Smooth muscle cell (in vitro differentiated cells): ENCODE results near the gene ZNF445. TPM values are rescaled to one million over a fixed set of nuclear protein-coding genes. Genes with fewer than 3 reads are reported as not detected.
"Not testable (repeated sequence)": the region's sequence is repeated elsewhere in the genome, so short reads cannot be mapped to it uniquely, and the experiment has no call there.

ENCODE experiments used
- DNase-seq: peaks from one replicate; lab custom pipeline; 2025; ENCODE audit not compliant: unreplicated experiment; lab: John Stamatoyannopoulos, UW
- H2AFZ ChIP-seq: fragments of 200-600 bp; sonication (generic); 2 replicates; pipeline ENCODE4 v1.6.0; 2016; ENCODE audit warnings: antibody characterized with exemption, low read depth, mild to moderate bottlenecking
- H3F3A ChIP-seq: fragments of 200-600 bp; sonication (generic); 2 replicates; pipeline ENCODE4 v1.6.0; 2017; ENCODE audit warnings: antibody characterized with exemption, low read depth
- H3K27ac ChIP-seq: fragments of 200-600 bp; sonication (generic); 2 replicates; pipeline ENCODE4 v1.5.1; 2016; ENCODE audit warnings: low read depth, mild to moderate bottlenecking
- H3K27me3 ChIP-seq: fragments of 200-600 bp; sonication (generic); 2 replicates; pipeline ENCODE4 v1.6.1; 2016; ENCODE audit warnings: low read depth, mild to moderate bottlenecking
- H3K36me3 ChIP-seq: fragments of 200-600 bp; sonication (generic); 2 replicates; pipeline ENCODE4 v1.5.1; 2016; ENCODE audit warnings: low read depth
- H3K4me1 ChIP-seq: fragments of 200-600 bp; sonication (generic); 2 replicates; pipeline ENCODE4 v1.5.1; 2016; ENCODE audit warnings: low read depth
- H3K4me2 ChIP-seq: fragments of 200-600 bp; sonication (generic); 2 replicates; pipeline ENCODE4 v1.6.0; 2016; ENCODE audit warnings: mild to moderate bottlenecking
- H3K4me3 ChIP-seq: fragments of 200-600 bp; sonication (generic); 2 replicates; pipeline ENCODE4 v1.5.1; 2016; ENCODE audit warnings: mild to moderate bottlenecking
- H3K79me2 ChIP-seq: fragments of 200-600 bp; sonication (generic); 2 replicates; pipeline ENCODE4 v1.6.0; 2016; ENCODE audit warnings: low read depth, mild to moderate bottlenecking
- H3K9ac ChIP-seq: fragments of 200-600 bp; sonication (generic); 2 replicates; pipeline ENCODE4 v1.6.0; 2016; ENCODE audit warnings: low read depth
- H3K9me3 ChIP-seq: fragments of 200-600 bp; sonication (generic); replicated peaks from 2 replicates; pipeline ENCODE4 v1.5.1; 2016; ENCODE audit warnings: low read depth
- H4K20me1 ChIP-seq: fragments of 200-600 bp; sonication (generic); 2 replicates; pipeline ENCODE4 v1.6.0; 2016; ENCODE audit warnings: low read depth
- WGBS: methylation state at CpG from one replicate; pipeline ENCODE4 v1.1.7; 2016; ENCODE audit warnings: low lambda C conversion rate; 5-methylcytosine and 5-hydroxymethylcytosine counted together
- polyA plus RNA-seq: library from polyadenylated mRNA; unstranded; fragments of >200 nt; fragmentation: Nextera tagmentation; extraction: Ambion mirVana; gene quantifications from 2 replicates; pipeline ENCODE4 v1.2.1, GENCODE V29; 2016
- total RNA-seq: library from RNA; depleted of rRNA; stranded (reverse); fragments of >200 nt; gene quantifications from 2 replicates; pipeline ENCODE4 v1.2.3, GENCODE V29; 2014
- TF ChIP-seq, protein P1 (sequence below): fragments of 200-600 bp; sonication (generic); IDR thresholded peaks from 2 replicates; pipeline ENCODE4 v1.5.1; 2017; ENCODE audit warnings: borderline replicate concordance, mild to moderate bottlenecking, antibody characterized with exemption; ENCODE audit not compliant: insufficient read depth, poor library complexity, severe bottlenecking

The ZNF445 gene
- total and polyA plus RNA-seq, 2 experiments from 2014 or later: 4.7 to 8.5 TPM

DNA sequence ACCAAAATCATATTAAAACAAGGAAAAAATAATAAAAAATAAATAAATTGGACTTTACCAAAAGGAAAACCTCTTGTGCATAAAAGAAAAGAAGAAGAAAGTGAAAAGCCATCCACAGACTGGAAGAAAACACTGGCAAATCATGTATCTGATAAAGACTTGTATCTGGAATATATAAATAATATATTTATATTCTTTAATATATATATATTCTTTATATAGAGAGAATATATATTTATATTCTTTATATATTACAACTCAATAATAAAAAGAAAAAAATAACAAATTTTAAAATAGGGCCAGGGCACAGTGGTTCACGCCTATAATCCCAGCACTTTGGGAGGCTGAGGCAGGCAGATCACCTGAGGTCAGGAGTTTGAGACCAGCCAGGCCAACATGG lies 27.1 kb upstream of the ZNF445 start:
- Histone ChIP-seq H3K27ac (no peak overlapping the region), H3K36me3 (peaks cover 15% of the 10 kb centered on the region), H4K20me1 (peaks cover 8% of the 10 kb centered on the region), H3K79me2 (peaks cover 67% of the 10 kb centered on the region), H3K4me3 (no peak overlapping the region), H3K27me3 (no peaks in the 10 kb centered on the region), H3K9me3 (peaks cover 4% of the 10 kb centered on the region), H3K4me2 (no peak overlapping the region), H2AFZ (no peak overlapping the region), H3K4me1 (peaks cover 6% of the 10 kb centered on the region), H3F3A (no peaks in the 10 kb centered on the region), H3K9ac (no peak overlapping the region)
- TF ChIP-seq, protein P1, sequence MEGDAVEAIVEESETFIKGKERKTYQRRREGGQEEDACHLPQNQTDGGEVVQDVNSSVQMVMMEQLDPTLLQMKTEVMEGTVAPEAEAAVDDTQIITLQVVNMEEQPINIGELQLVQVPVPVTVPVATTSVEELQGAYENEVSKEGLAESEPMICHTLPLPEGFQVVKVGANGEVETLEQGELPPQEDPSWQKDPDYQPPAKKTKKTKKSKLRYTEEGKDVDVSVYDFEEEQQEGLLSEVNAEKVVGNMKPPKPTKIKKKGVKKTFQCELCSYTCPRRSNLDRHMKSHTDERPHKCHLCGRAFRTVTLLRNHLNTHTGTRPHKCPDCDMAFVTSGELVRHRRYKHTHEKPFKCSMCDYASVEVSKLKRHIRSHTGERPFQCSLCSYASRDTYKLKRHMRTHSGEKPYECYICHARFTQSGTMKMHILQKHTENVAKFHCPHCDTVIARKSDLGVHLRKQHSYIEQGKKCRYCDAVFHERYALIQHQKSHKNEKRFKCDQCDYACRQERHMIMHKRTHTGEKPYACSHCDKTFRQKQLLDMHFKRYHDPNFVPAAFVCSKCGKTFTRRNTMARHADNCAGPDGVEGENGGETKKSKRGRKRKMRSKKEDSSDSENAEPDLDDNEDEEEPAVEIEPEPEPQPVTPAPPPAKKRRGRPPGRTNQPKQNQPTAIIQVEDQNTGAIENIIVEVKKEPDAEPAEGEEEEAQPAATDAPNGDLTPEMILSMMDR: no peak
- no peak for DNase-seq
- WGBS: 100% methylated on average over 1 of the region's 1 CpG

DNA sequence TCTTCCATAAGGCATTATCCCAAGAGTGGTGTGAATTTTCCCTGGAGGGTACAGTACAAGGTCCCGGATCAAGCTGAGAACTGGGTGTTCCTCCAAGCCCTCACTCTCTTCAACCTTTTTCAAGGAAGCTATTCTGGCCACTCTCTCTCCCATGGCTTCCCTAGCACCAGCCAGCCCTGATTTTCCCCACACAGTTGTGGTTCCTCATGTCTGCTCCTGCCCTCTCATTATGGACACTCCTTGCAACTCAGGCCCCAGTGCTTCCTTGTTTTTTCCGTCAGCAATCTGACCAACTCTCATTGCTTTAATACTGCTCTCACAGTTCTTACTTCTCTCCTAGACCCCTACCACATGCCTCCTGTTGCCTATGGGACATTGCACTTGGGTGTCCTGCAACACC lies 25.7 kb upstream of the ZNF445 start:
- DNase-seq, H3K4me2 ChIP-seq, H3K27me3 ChIP-seq, H3K9ac ChIP-seq, H3F3A ChIP-seq, H3K4me3 ChIP-seq, H3K27ac ChIP-seq, H2AFZ ChIP-seq, H3K4me1 ChIP-seq, H4K20me1 ChIP-seq: not testable (repeated sequence)
- 98% methylated on average over 2 of the region's 2 CpGs for WGBS
- Histone ChIP-seq H3K36me3 (peaks cover 28% of the 10 kb centered on the region), H3K9me3 (peaks cover 15% of the 10 kb centered on the region), H3K79me2 (peaks cover 53% of the 10 kb centered on the region)

DNA sequence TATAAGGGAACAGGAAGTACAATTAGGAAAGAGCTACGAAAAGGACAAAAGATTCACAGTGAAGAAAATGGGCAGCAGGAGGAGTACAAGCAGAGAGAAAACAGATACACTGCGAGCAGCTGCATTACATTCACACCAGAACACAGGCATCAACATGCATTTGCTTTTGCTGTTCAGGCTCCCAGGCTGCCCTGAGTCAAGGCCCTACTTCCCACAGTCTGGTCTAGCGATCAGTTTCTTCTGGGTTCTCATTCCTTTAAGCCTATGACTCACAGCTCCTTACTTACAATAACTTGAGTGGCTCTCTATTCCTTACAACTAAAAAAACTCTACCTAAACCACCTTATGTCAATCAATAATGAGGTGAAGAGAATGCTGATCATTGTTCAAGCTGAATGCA lies 24.5 kb upstream of the ZNF445 start:
- TF ChIP-seq, protein P1: no peak
- no peak for DNase-seq
- Histone ChIP-seq H3K9me3 (peaks cover 15% of the 10 kb centered on the region), H3K4me1 (no peaks in the 10 kb centered on the region), H3K4me2 (no peak overlapping the region), H3K9ac (no peak overlapping the region), H3K36me3 (peaks cover 28% of the 10 kb centered on the region), H3K27me3 (no peaks in the 10 kb centered on the region), H3K4me3 (no peak overlapping the region), H3K27ac (peak overlapping the region; percentile 7), H3F3A (no peaks in the 10 kb centered on the region), H4K20me1 (no peaks in the 10 kb centered on the region), H3K79me2 (peaks cover 44% of the 10 kb centered on the region), H2AFZ (no peak overlapping the region)
- WGBS: 61% methylated on average over 3 of the region's 3 CpGs

DNA sequence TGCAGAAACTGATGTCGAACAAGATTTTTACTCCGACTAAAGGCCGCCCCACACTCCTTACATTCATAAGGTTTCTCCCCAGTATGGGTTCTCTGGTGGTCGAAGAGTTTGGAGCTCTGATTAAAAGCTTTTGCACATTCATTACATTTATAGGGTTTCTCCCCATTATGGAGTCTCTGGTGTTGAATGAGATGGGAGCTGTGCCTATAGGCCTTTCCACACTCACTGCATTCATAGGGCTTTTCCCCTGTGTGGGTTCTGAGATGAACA lies 22.4 kb upstream of the ZNF445 start:
- not testable (repeated sequence) for H4K20me1 ChIP-seq, H3K4me1 ChIP-seq, H3F3A ChIP-seq, H3K4me3 ChIP-seq, H2AFZ ChIP-seq, H3K27me3 ChIP-seq, H3K27ac ChIP-seq, H3K4me2 ChIP-seq, DNase-seq, H3K9ac ChIP-seq
- peaks cover 15% of the 10 kb centered on the region for H3K9me3 ChIP-seq
- H3K79me2 ChIP-seq: peaks cover 23% of the 10 kb centered on the region
- H3K36me3 ChIP-seq: peaks cover 28% of the 10 kb centered on the region
- WGBS: 98% methylated on average over 4 of the region's 4 CpGs

DNA sequence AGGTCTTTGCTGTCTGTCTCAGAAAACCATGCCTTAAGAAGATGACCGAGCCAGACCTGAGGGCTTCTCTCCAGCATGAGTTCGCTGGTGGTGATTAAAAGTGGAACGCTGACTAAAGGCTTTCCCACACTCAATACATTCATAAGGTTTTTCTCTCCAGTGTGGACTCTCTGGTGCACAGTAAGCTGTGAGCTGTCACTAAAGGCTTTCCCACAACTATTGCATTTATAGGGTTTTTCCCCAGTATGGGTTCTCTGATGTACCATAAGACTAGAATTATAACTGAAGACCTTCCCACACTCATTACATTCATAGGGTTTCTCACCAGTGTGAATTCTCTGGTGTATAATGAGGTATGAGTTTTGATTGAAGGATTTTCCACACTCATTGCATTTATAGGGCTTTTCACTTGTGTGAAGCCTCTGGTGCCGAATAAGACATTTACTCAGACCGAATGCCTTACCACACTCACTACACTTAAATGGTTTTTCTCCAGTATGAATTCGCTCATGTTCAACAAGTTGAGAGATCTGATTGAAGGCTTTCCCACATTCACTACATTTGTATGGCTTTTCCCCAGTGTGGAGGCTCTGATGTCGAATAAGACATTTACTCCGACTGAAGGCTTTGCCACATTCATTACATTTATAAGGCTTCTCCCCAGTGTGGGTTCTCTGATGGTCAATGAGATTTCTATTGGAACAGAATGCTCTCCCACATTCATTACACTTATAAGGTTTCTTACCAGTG lies 21.9 kb upstream of the ZNF445 start:
- H3K9ac ChIP-seq: no peak overlapping the region
- no peaks in the 10 kb centered on the region for H4K20me1 ChIP-seq
- WGBS: over 99% methylated on average over 8 of the region's 8 CpGs
- H3K36me3 ChIP-seq: peaks cover 28% of the 10 kb centered on the region
- peaks cover 15% of the 10 kb centered on the region for H3K9me3 ChIP-seq
- H2AFZ ChIP-seq: no peak overlapping the region
- no peak overlapping the region for H3K27ac ChIP-seq
- H3F3A ChIP-seq: no peaks in the 10 kb centered on the region
- no peak for DNase-seq
- peaks cover 18% of the 10 kb centered on the region for H3K79me2 ChIP-seq
- H3K4me3 ChIP-seq: no peak overlapping the region
- no peaks in the 10 kb centered on the region for H3K4me1 ChIP-seq
- TF ChIP-seq, protein P1: no peak
- H3K4me2 ChIP-seq: no peak overlapping the region
- no peaks in the 10 kb centered on the region for H3K27me3 ChIP-seq
